Activated naive CD4-positive, alpha-beta T cell treated with anti-CD3 and anti-CD28 coated beads for 36 hours (primary cell): ENCODE data around the gene HRG. TPM values are rescaled to one million over a fixed set of nuclear protein-coding genes. Genes with fewer than 3 reads are reported as not detected.
"Not testable (repeated sequence)": the region's sequence is repeated elsewhere in the genome, so short reads cannot be mapped to it uniquely, and the experiment has no call there.

Source experiments
- CTCF ChIA-PET: fragments of 350-600 bp; sonication (Branson Sonifier 250); formaldehyde crosslinking; loops from one replicate; lab custom pipeline; 2021; ENCODE audit warnings: antibody characterized with exemption; lab: Charles Lee
- DNase-seq: peaks from one replicate; pipeline ENCODE4 v3.0.0-alpha.2; 2020
- H3K27ac Mint-ChIP-seq: one replicate; pipeline ENCODE4 v1.8.0; 2021; ENCODE audit warnings: mild to moderate bottlenecking, mixed read lengths
- H3K27me3 Mint-ChIP-seq: one replicate; pipeline ENCODE4 v1.8.0; 2021; ENCODE audit warnings: low read depth, mixed read lengths
- H3K36me3 Mint-ChIP-seq: one replicate; pipeline ENCODE4 v1.8.0; 2021; ENCODE audit warnings: low read depth, mixed read lengths
- H3K4me1 Mint-ChIP-seq: one replicate; pipeline ENCODE4 v1.8.0; 2021; ENCODE audit warnings: low read depth, mixed read lengths
- H3K4me3 Mint-ChIP-seq: one replicate; pipeline ENCODE4 v1.8.0; 2021; ENCODE audit warnings: mild to moderate bottlenecking, moderate library complexity, mixed read lengths
- H3K9me3 Mint-ChIP-seq: one replicate; pipeline ENCODE4 v1.8.0; 2021; ENCODE audit warnings: mixed read lengths
- intact Hi-C: fragments of 100-400 bp; cut with micrococcal nuclease; formaldehyde crosslinking; loops from one replicate; pipeline ENCODE4 v1.15.1; 2023
- total RNA-seq, 2 experiments: library from RNA; stranded (reverse); gene quantifications; one replicate each; pipeline ENCODE4 v1.2.3, GENCODE V29; 2021

Gene HRG
- total RNA-seq, 2 experiments from 2014 or later = not detected

DNA sequence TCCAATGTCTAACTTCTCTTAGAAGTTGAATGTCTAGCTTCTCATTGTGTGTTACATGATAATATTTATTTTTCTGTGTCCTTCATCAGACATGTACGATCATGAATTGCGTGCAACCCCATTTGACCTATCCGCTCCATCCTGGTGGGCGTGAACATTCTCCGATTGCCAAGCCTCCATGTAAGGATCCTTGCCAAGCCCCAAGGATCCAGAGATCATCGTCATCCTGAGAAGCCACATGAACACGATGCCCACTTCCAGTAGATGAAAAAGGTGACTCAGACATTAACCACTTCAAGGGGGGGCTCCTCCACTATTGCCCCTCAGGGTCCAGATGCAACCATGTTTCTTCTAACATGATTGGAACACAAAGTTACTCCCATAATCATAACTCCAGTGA, 25.9 kb downstream of the HRG start:
- intact Hi-C loops = no loop called here
- no peak overlapping the region for H3K4me3 Mint-ChIP-seq
- peaks cover 13% of the 10 kb centered on the region for H3K27me3 Mint-ChIP-seq
- no peaks in the 10 kb centered on the region for H3K4me1 Mint-ChIP-seq
- CTCF ChIA-PET = no interaction called here
- peaks cover 2% of the 10 kb centered on the region for H3K9me3 Mint-ChIP-seq
- no peaks in the 10 kb centered on the region for H3K36me3 Mint-ChIP-seq
- no peak overlapping the region for H3K27ac Mint-ChIP-seq
- DNase-seq = no peak

DNA sequence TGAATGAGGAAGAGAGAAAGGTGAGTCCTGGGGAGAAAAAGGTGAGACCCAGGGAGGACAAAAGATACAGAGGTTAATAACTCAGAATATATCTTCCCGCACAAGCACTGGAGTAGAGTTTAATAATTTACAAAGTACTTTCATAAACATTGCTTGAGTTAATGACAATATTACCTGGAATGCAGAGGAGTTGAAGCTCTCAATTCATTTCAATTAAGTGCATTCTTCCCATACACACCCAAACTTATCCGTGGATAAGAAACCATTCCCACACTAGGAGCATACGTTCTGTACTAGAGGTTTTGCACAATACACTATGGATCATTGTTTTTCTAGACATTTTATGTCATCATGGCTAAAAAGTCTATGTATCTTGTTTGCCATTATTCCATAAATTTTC, 28.0 kb downstream of the HRG start:
- Mint-ChIP-seq H3K36me3 (no peaks in the 10 kb centered on the region), H3K4me1 (no peaks in the 10 kb centered on the region), H3K4me3 (no peak overlapping the region), H3K27ac (no peak overlapping the region), H3K9me3 (no peaks in the 10 kb centered on the region), H3K27me3 (peaks cover 11% of the 10 kb centered on the region)
- no peak for DNase-seq
- CTCF ChIA-PET = no interaction called here
- intact Hi-C loops = no loop called here

DNA sequence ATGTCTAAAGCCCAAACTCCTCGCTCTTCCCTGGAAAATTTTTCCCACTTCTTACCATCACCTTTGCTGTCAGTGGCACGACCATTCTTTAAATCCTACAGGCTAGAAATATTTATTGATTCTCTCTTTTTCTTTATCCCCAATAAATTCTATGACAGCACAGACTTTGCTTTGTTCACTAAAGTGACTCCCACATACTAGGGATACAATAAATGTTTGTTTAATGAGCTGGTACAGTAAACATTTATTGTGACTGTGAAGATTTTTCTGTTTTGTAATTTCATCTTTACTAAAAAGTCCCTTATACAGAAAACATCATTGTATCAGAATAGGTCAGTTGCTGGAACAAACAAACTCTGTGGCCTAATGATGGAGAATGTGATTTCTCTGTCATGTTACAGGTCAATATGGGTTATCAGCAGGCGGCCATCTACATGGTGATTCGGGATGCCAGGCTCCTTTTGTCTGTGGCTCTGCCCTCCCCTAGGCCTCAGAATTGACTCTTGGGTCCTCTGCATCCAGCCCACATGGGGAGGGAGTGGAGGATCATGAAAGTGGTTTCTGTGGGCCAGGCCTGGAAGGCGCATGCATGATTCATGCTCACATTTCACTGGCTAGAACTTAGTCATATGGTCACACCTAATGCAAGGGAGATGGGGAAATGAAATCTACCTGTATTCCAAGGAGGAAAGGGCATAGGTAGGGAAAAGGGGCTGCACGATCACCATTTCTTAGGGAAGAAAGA, 28.6 kb downstream of the HRG start:
- intact Hi-C loops = no loop called here
- Mint-ChIP-seq H3K4me3 (no peak overlapping the region), H3K27ac (no peak overlapping the region), H3K9me3 (no peaks in the 10 kb centered on the region), H3K36me3 (no peaks in the 10 kb centered on the region), H3K4me1 (no peaks in the 10 kb centered on the region), H3K27me3 (peaks cover 11% of the 10 kb centered on the region)
- no peak for DNase-seq
- CTCF ChIA-PET = no interaction called here

DNA sequence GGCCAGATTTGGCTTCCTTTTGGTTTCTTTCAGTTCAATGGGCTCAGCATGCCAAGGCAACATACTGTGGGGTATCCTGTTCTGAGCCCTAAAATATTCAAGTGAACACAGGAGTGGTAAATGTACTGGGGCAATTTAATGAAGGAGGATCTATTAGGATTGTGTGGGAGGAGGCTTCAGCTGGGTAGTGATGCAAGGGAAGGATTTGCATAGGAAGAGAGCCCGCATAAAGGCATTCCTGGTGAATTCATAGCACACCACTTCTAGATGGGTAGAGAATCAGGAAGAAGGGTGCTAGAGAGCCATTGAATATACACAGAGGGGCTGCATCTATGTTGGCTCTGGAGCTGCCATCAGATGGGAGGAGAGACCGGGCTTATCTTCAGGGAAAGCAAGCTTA, 30.7 kb downstream of the HRG start:
- peaks cover 15% of the 10 kb centered on the region for H3K27me3 Mint-ChIP-seq
- no peak for DNase-seq
- intact Hi-C loops = no loop called here
- H3K4me3 Mint-ChIP-seq = no peak overlapping the region
- peaks cover 2% of the 10 kb centered on the region for H3K4me1 Mint-ChIP-seq
- no peaks in the 10 kb centered on the region for H3K9me3 Mint-ChIP-seq
- H3K36me3 Mint-ChIP-seq = no peaks in the 10 kb centered on the region
- CTCF ChIA-PET = interaction anchor here (3.1 kb wide), 1 partner anchor 80 kb away, joined by 8 read pairs; no protein-coding TSS in a partner anchor
- H3K27ac Mint-ChIP-seq = no peak overlapping the region

DNA sequence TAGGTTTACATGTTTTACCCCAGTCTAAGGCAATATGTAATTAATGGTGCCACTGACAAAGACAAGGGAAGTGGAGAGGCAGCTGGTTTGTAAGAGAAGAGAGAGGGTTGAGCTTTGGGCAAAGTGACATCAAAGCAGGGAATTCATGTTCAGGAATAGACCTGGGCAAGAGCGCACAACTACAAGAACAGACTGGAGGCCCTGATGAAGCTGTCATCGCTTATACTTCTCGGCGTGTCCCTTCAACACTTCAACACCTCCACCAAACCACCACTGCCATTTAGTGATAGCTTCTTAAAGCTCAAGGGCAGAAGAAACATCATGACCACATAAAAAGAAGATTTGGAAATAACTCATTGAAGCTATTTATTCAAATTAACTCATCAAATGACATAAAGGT, 31.7 kb downstream of the HRG start:
- intact Hi-C loops = no loop called here
- H3K27ac Mint-ChIP-seq = no peak overlapping the region
- CTCF ChIA-PET = interaction anchor here (3.1 kb wide), 1 partner anchor 81 kb away, joined by 8 read pairs; no protein-coding TSS in a partner anchor
- peaks cover 8% of the 10 kb centered on the region for H3K27me3 Mint-ChIP-seq
- no peak for DNase-seq
- no peaks in the 10 kb centered on the region for H3K36me3 Mint-ChIP-seq
- H3K4me3 Mint-ChIP-seq = no peak overlapping the region
- peaks cover 2% of the 10 kb centered on the region for H3K4me1 Mint-ChIP-seq
- H3K9me3 Mint-ChIP-seq = no peaks in the 10 kb centered on the region

DNA sequence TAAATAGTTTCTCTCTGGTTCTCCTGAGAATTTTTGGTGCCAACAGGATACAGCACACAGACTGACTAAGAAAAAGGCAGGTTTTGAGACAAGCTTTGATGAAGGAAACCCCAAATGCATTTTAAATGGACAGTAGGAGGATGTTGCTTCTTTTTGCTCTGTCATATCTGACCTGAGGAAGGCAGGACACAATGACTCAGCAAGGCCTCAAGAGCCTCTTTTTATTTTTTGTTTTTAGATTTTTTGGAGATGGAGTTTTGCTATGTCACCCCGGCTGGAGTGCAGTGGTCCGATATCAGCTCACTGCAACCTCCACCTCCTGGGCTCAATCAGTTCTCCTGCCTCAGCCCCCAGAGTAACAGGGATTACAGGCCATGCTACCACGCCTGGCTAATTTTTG, 34.5 kb downstream of the HRG start:
- Mint-ChIP-seq H3K36me3 (no peaks in the 10 kb centered on the region), H3K27ac (no peak overlapping the region), H3K27me3 (peaks cover 8% of the 10 kb centered on the region), H3K9me3 (no peaks in the 10 kb centered on the region), H3K4me1 (peaks cover 2% of the 10 kb centered on the region), H3K4me3 (no peak overlapping the region)
- CTCF ChIA-PET = no interaction called here
- no peak for DNase-seq
- intact Hi-C loops = no loop called here

DNA sequence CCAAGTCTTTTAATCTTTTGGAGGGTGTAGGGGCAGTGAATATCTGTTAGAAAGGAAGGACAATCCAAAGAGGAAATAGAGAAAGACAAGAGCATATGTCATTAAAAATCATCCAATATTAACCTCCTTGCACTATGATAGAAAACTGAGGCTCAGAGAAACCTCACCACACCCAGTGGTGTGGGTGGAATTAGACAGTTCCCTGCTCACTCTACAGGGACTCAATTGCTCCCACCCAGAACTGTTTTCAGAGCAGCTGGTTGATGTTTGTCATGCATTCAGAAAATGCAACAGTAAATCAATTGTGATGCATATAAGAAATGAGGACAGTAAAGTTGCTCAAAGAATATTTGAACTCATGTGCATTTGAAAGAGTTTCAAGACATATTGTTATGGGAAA, 36.6 kb downstream of the HRG start:
- DNase-seq, CTCF ChIA-PET: not testable (repeated sequence)

DNA sequence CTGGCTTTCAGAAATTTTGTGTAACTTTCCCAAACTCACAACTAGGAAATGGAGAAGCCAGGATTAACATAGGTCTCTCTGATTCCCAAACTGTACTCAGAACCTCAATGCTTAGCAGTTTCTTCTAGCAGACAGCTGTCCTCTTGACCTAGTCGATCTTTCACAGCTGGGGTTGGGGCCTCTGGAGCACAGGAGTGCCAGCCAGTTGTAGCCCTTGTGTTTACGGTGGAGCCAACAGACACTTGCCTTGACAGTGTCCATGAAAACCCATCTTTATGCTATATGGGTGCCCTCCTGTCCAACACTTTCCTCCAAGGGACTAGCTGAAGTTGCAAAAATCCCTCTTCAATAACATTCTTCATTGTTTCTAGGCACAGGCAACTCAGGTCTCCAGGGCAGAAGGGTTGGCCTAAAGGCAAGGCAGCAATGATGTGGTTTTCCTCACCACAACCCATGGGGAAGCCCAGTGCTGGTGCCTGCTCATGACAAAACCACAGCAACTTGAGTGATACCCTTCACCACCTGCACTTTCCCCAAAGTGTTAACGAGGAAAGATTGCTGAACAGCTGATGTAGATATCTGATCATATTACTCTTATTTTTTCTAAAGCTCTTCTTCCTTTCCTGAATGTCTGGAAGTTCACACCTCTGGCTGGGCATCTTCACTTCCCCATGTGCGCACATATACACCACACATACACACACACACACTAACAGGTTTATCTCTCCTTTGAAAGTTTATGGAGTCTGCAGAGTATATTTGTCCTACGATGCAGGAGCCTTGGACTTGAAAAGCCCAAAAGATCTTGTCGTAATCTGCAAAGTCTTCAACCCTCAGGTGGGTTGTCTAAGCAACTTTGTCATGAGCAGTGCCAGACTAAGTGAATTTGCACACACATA, 40.3 kb downstream of the HRG start:
- CTCF ChIA-PET = interaction anchor here (0.9 kb wide), 1 partner anchor 19 kb away, joined by 3 read pairs; no protein-coding TSS in a partner anchor
- intact Hi-C loops = no loop called here
- Mint-ChIP-seq H3K9me3 (no peaks in the 10 kb centered on the region), H3K36me3 (no peaks in the 10 kb centered on the region), H3K27ac (no peak overlapping the region), H3K27me3 (peaks cover 21% of the 10 kb centered on the region), H3K4me3 (no peak overlapping the region), H3K4me1 (peaks cover 9% of the 10 kb centered on the region)
- peak; percentile 79 for DNase-seq

More for the DNA sequence above, 36.6 kb downstream of the HRG start:
- H3K36me3 Mint-ChIP-seq, H3K4me3 Mint-ChIP-seq, intact Hi-C loops, H3K9me3 Mint-ChIP-seq, H3K27ac Mint-ChIP-seq: not testable (repeated sequence)
- Mint-ChIP-seq H3K4me1 (peaks cover 11% of the 10 kb centered on the region), H3K27me3 (peaks cover 14% of the 10 kb centered on the region)

DNA sequence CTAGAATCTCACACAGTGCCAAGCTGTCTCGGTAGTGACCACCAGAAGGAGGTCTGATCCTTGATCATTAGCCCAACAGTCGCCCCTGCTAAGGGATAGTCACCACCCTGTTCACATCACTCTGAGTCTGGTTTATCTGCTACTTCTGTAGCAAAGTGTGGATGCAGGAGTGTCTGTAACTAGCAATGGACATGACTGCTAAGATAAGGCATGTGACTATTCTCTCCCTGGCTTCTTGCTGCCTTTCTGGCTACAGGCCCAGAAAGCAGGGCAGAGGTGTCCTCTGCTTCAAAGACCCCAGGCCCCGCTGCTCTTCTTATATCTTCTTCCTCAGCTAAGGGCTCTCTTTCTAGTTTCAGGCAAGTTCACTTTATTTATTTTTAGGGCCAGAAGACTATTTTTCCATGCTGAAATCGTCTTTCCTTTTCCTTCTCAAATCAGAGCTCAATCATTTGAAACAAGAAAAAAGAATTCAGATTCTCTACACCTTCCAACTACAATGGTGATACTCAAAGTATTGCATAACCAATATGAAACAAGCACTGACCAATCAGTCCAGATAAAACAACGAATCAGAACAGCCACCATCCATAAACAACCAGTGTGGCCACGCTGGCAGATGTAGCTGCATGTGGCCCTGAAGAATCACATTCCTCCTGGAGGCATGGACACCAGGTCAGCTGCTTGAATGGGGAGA, 43.3 kb downstream of the HRG start:
- peaks cover 9% of the 10 kb centered on the region for H3K4me1 Mint-ChIP-seq
- no peak overlapping the region for H3K27ac Mint-ChIP-seq
- no peaks in the 10 kb centered on the region for H3K36me3 Mint-ChIP-seq
- H3K4me3 Mint-ChIP-seq = no peak overlapping the region
- no peaks in the 10 kb centered on the region for H3K9me3 Mint-ChIP-seq
- intact Hi-C loops = no loop called here
- peaks cover 17% of the 10 kb centered on the region for H3K27me3 Mint-ChIP-seq
- CTCF ChIA-PET = no interaction called here
- no peak for DNase-seq

DNA sequence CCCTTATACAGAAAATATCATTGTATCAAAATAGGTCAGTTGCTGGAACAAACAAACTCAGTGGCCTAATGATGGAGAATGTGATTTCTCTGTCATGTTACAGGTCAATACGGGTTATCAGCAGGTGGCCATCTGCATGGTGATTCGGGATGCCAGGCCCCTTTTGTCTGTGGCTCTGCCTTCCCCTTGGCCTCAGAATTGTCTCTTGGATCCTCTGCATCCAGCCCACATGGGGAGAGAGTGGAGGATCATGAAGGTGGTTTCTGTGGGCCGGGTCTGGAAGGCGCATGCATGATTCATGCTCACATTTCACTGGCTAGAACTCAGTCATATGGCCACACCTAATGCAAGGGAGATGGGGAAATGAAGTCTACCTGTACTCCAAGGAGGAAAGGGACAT, 44.9 kb downstream of the HRG start:
- H3K4me3 Mint-ChIP-seq, H3K27ac Mint-ChIP-seq, H3K4me1 Mint-ChIP-seq, intact Hi-C loops, H3K36me3 Mint-ChIP-seq, DNase-seq, H3K9me3 Mint-ChIP-seq, CTCF ChIA-PET: not testable (repeated sequence)
- H3K27me3 Mint-ChIP-seq = peaks cover 17% of the 10 kb centered on the region

DNA sequence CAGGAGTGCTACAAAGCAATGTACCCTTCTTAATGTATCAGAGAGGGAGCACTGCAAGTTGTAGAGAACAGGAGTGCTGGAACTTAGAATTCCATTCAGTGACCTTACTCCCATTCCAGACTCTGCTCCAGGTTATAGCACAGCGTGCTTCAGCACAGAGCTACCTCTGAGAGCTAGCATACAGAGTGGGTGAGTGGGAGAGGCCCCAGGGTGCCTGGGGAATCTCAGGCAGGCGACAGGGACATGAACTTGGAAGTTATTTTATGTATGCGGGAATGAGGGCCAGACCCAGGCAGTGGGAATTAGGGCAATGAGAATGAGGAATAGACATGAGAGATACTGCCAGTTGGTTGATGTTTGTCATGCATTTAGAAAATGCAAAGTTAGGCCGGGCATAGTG, 47.7 kb downstream of the HRG start:
- no peak for DNase-seq
- H3K27me3 Mint-ChIP-seq = peaks cover 4% of the 10 kb centered on the region
- no peak overlapping the region for H3K4me3 Mint-ChIP-seq
- CTCF ChIA-PET = no interaction called here
- H3K27ac Mint-ChIP-seq = no peak overlapping the region
- no peaks in the 10 kb centered on the region for H3K9me3 Mint-ChIP-seq
- no peaks in the 10 kb centered on the region for H3K4me1 Mint-ChIP-seq
- intact Hi-C loops = no loop called here
- H3K36me3 Mint-ChIP-seq = no peaks in the 10 kb centered on the region

DNA sequence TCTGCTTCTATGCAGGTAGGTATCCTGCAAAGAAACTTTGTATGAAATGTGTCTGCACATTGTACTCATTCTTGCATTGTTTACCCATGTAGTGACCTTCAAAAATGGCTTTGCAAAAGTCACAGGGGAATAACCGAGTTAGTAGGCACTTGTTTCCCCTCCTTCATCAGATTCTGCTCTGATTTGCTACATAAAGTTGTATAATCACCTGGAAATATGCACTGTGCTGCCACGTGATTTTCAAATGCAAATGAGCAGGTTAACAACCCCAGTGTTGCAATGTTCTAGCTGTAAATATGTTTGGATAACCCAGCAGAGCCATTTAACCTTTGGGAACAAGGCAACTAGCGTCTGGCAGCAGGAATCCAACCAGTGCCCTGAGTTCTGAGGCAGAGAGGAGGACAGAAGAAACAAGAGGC, 51.2 kb downstream of the HRG start, which contains the start of gene KNG1:
Gene KNG1, plus strand, starts transcription at position 321 of the 419 bp plus-strand sequence. CDS start 184 bp downstream, outside the sequence.
- H3K27ac Mint-ChIP-seq = no peak within 1 kb of the TSS
- no peak for DNase-seq
- H3K4me3 Mint-ChIP-seq = no peak within 1 kb of the TSS
- no peaks in the 10 kb centered on the region for H3K9me3 Mint-ChIP-seq
- H3K27me3 Mint-ChIP-seq = no peaks in the 10 kb centered on the region
- H3K36me3 Mint-ChIP-seq = no peaks in the 10 kb centered on the region
- H3K4me1 Mint-ChIP-seq = no peaks in the 10 kb centered on the region
- intact Hi-C loops = no loop called here
- CTCF ChIA-PET = no interaction called here
